Measurements from ENCODE around the gene KREMEN1.

The KREMEN1 gene

GRCh38 chr22:29149841-29150555 lies 77.2 kb downstream of the KREMEN1 start:
- no peak for ATAC-seq
- DNase-seq, result no peak

GRCh38 chr22:29150701-29151100 lies 77.9 kb downstream of the KREMEN1 start:
- DNase-seq, result no peak

GRCh38 chr22:29151316-29151715 lies 78.5 kb downstream of the KREMEN1 start:
- ATAC-seq (no peak), DNase-seq (no peak)

More at GRCh38 chr22:29150701-29151100, 77.9 kb downstream of the KREMEN1 start:
- ATAC-seq, result no peak

GRCh38 chr22:29152045-29152953 lies 79.5 kb downstream of the KREMEN1 start:
- DNase-seq, result no peak
- ATAC-seq, result no peak

- no peak for DNase-seq
- ATAC-seq, result no peak
These were observed 80.3 kb downstream of the KREMEN1 start for GRCh38 chr22:29152954-29153719.

GRCh38 chr22:29154364-29155048 lies 81.7 kb downstream of the KREMEN1 start:
- ATAC-seq, result peak; percentile 40

GRCh38 chr22:29155966-29156365 lies 83.1 kb downstream of the KREMEN1 start:
- no peak for DNase-seq
- ATAC-seq, result no peak

More at GRCh38 chr22:29154364-29155048, 81.7 kb downstream of the KREMEN1 start:
- DNase-seq, result peak; percentile 84

GRCh38 chr22:29156507-29156906 lies 83.7 kb downstream of the KREMEN1 start:
- DNase-seq (no peak), ATAC-seq (no peak)

GRCh38 chr22:29157759-29158535 lies 85.1 kb downstream of the KREMEN1 start:
- DNase-seq (no peak), ATAC-seq (no peak)

GRCh38 chr22:29158546-29158945 lies 85.7 kb downstream of the KREMEN1 start:
- ATAC-seq (no peak), DNase-seq (no peak)

GRCh38 chr22:29163808-29164207 lies 91.0 kb downstream of the KREMEN1 start:
- no peak for DNase-seq
- ATAC-seq, result no peak

GRCh38 chr22:29165321-29166060 lies 92.7 kb downstream of the KREMEN1 start:
- no peak for DNase-seq
- ATAC-seq, result no peak

GRCh38 chr22:29166180-29166579 lies 93.3 kb downstream of the KREMEN1 start:
- no peak for DNase-seq
- ATAC-seq, result no peak

GRCh38 chr22:29167032-29167911 lies 94.4 kb downstream of the KREMEN1 start:
- ATAC-seq, result peak; percentile 96
- DNase-seq, result peak; percentile 77

GRCh38 chr22:29171721-29172120 lies 98.9 kb downstream of the KREMEN1 start:
- no peak for ATAC-seq
- DNase-seq, result no peak

- DNase-seq (no peak), ATAC-seq (no peak)
These were observed 99.4 kb downstream of the KREMEN1 start for GRCh38 chr22:29172216-29172615.

GRCh38 chr22:29175312-29175835 lies 102.5 kb downstream of the KREMEN1 start:
- no peak for ATAC-seq
- no peak for DNase-seq

GRCh38 chr22:29183971-29184848 lies 111.4 kb downstream of the KREMEN1 start:
- ATAC-seq (no peak), DNase-seq (no peak)
